H1 (cell line): ENCODE data around the gene CYP4Z1. TPM values are rescaled to one million over a fixed set of nuclear protein-coding genes. Genes with fewer than 3 reads are reported as not detected.

Source experiments
- CTCF ChIA-PET: fragments of 300-600 bp; sonication (Branson Sonifier 250); formaldehyde crosslinking; loops from one replicate; lab custom pipeline; 2021; ENCODE audit not compliant: partially characterized antibody; lab: Charles Lee
- POLR2A ChIA-PET: fragments of 300-600 bp; sonication (Branson Sonifier 250); formaldehyde crosslinking; loops from one replicate; lab custom pipeline; 2021; ENCODE audit warnings: inconsistent platforms; ENCODE audit not compliant: partially characterized antibody; lab: Charles Lee
- DNase-seq, 2 experiments: peaks; one replicate each; pipeline versions ENCODE4 v3.0.0 to v3.0.0-alpha.2; 2010 to 2022; ENCODE audit warnings: low spot score in 2 of 2, low read depth in 1 of 2, mixed read lengths in 1 of 2
- FAIRE-seq: peaks from 2 replicates; lab custom pipeline; 2011; peaks lifted over from hg19 to GRCh38; lab: Jason Lieb, UNC
- H2AFZ ChIP-seq: 2 replicates; pipeline ENCODE4 v1.8.1; 2012; ENCODE audit warnings: low read length, inconsistent platforms
- H2AK5ac ChIP-seq: 2 replicates; pipeline ENCODE4 v1.6.1; 2013; ENCODE audit warnings: low read depth, low read length
- H2BK120ac ChIP-seq: replicated peaks from 2 replicates; pipeline ENCODE3; 2013; ENCODE audit warnings: low read depth, low read length, inconsistent platforms
- H2BK12ac ChIP-seq: 2 replicates; pipeline ENCODE4 v1.6.1; 2013; ENCODE audit warnings: low read depth, low read length
- H2BK15ac ChIP-seq: 2 replicates; pipeline ENCODE4 v1.6.1; 2013; ENCODE audit warnings: low read length
- H2BK20ac ChIP-seq: 2 replicates; pipeline ENCODE4 v1.6.1; 2013; ENCODE audit warnings: low read length
- H2BK5ac ChIP-seq: 2 replicates; pipeline ENCODE4 v1.6.1; 2013; ENCODE audit warnings: low read depth, low read length
- H3K14ac ChIP-seq: 2 replicates; pipeline ENCODE4 v1.6.1; 2013; ENCODE audit warnings: inconsistent platforms; ENCODE audit not compliant: insufficient read length
- H3K18ac ChIP-seq: 2 replicates; pipeline ENCODE4 v1.6.1; 2013; ENCODE audit warnings: low read length; ENCODE audit errors: extremely low read depth
- H3K23ac ChIP-seq: 2 replicates; pipeline ENCODE4 v1.6.1; 2013; ENCODE audit warnings: inconsistent platforms; ENCODE audit not compliant: insufficient read length
- H3K23me2 ChIP-seq: 2 replicates; pipeline ENCODE4 v1.6.1; 2013; ENCODE audit warnings: low read depth, low read length
- H3K27ac ChIP-seq: 2 replicates; pipeline ENCODE4 v1.6.1; 2011; ENCODE audit warnings: low read depth, low read length, inconsistent platforms
- H3K27me3 ChIP-seq, 4 experiments: replicated peaks in 1 of 4; 1 replicate in 1 of 4; 2 replicates in 3 of 4; pipeline versions ENCODE4 v1.6.1 to v1.8.1; 2011 to 2013; ENCODE audit warnings: low read length in 3 of 4, mild to moderate bottlenecking in 3 of 4, inconsistent platforms in 2 of 4, mixed read lengths in 2 of 4, moderate library complexity in 1 of 4; ENCODE audit not compliant: control insufficient read depth in 3 of 4, insufficient read depth in 3 of 4; ENCODE audit errors: extremely low read depth in 1 of 4
- H3K36me3 ChIP-seq, 4 experiments: 2 replicates each; pipeline versions ENCODE4 v1.6.1 to v1.8.1; 2011 to 2013; ENCODE audit warnings: mild to moderate bottlenecking in 4 of 4, low read length in 3 of 4, moderate library complexity in 2 of 4, control low read depth in 1 of 4, inconsistent platforms in 1 of 4; ENCODE audit not compliant: insufficient read depth in 4 of 4, control insufficient read depth in 2 of 4
- H3K4ac ChIP-seq: replicated peaks from 2 replicates; pipeline ENCODE3; 2013; ENCODE audit warnings: low read length, low read depth, mixed read lengths, inconsistent platforms; ENCODE audit not compliant: insufficient read length
- H3K4me1 ChIP-seq, 4 experiments: replicated peaks in 1 of 4; 1 replicate in 1 of 4; 2 replicates in 3 of 4; pipeline versions ENCODE4 v1.6.1 to v1.8.1; 2011 to 2013; ENCODE audit warnings: low read length in 3 of 4, inconsistent platforms in 2 of 4, mixed read lengths in 1 of 4; ENCODE audit not compliant: insufficient read depth in 4 of 4, control insufficient read depth in 3 of 4
- H3K4me2 ChIP-seq, 2 experiments: 2 replicates each; pipeline versions ENCODE4 v1.6.1 to v1.8.1; 2011 to 2013; ENCODE audit warnings: low read depth in 2 of 2, low read length in 2 of 2, control low read depth in 1 of 2, inconsistent platforms in 1 of 2, mild to moderate bottlenecking in 1 of 2; ENCODE audit not compliant: insufficient read depth in 1 of 2
- H3K4me3 ChIP-seq, 4 experiments: fragments of 200-600, 300-600 bp in 1 of 4; sonication (generic), shearing (Covaris generic), sonication (Bioruptor Twin) in 1 of 4; 2 replicates each; pipeline versions ENCODE4 v1.5.1 to v1.8.1; 2011 to 2016; ENCODE audit warnings: low read length in 4 of 4, low read depth in 3 of 4, control low read depth in 2 of 4, inconsistent platforms in 2 of 4, mild to moderate bottlenecking in 2 of 4, mixed read lengths in 1 of 4, moderate library complexity in 1 of 4; ENCODE audit not compliant: insufficient read depth in 2 of 4; ENCODE audit errors: extremely low read depth in 1 of 4
- H3K56ac ChIP-seq: replicated peaks from 2 replicates; pipeline ENCODE3; 2013; ENCODE audit warnings: low read depth, mild to moderate bottlenecking, mixed read lengths, low read length, inconsistent platforms; ENCODE audit not compliant: insufficient read length
- H3K79me1 ChIP-seq: 2 replicates; pipeline ENCODE4 v1.6.1; 2013; ENCODE audit warnings: low read depth, low read length, control low read depth
- H3K79me2 ChIP-seq, 2 experiments: 2 replicates each; pipeline versions ENCODE4 v1.6.1 to v1.8.1; 2012 to 2013; ENCODE audit warnings: low read length in 2 of 2, mild to moderate bottlenecking in 2 of 2, inconsistent platforms in 1 of 2; ENCODE audit not compliant: insufficient read depth in 2 of 2, control insufficient read depth in 1 of 2
- H3K9ac ChIP-seq, 4 experiments: replicated peaks in 1 of 4; 1 replicate in 1 of 4; 2 replicates in 3 of 4; pipeline versions ENCODE4 v1.6.1 to v1.8.1; 2011 to 2013; ENCODE audit warnings: low read depth in 3 of 4, low read length in 3 of 4, control low read depth in 2 of 4, mild to moderate bottlenecking in 2 of 4, moderate library complexity in 2 of 4, inconsistent platforms in 1 of 4; ENCODE audit errors: extremely low read depth in 1 of 4
- H3K9me3 ChIP-seq, 2 experiments: 2 replicates each; pipeline versions ENCODE4 v1.6.1 to v1.8.1; 2012 to 2013; ENCODE audit warnings: mild to moderate bottlenecking in 2 of 2, moderate library complexity in 2 of 2, control low read depth in 1 of 2, inconsistent platforms in 1 of 2, low read depth in 1 of 2, low read length in 1 of 2, mixed read lengths in 1 of 2; ENCODE audit not compliant: insufficient read depth in 2 of 2
- H4K20me1 ChIP-seq, 2 experiments: replicated peaks in 1 of 2; 2 replicates each; pipeline versions ENCODE3 to v1.8.1; 2011 to 2013; ENCODE audit warnings: inconsistent platforms in 2 of 2, low read length in 2 of 2, mild to moderate bottlenecking in 1 of 2; ENCODE audit not compliant: insufficient read depth in 2 of 2, control insufficient read depth in 1 of 2
- H4K5ac ChIP-seq: 2 replicates; pipeline ENCODE4 v1.6.1; 2013; ENCODE audit warnings: low read length, low read depth, mixed read lengths, inconsistent platforms; ENCODE audit not compliant: insufficient read length
- H4K8ac ChIP-seq: 2 replicates; pipeline ENCODE4 v1.8.0; 2013; ENCODE audit warnings: mild to moderate bottlenecking, moderate library complexity, low read length, inconsistent platforms; ENCODE audit not compliant: insufficient read depth; ENCODE audit errors: extremely low read depth
- H4K91ac ChIP-seq: replicated peaks from 2 replicates; pipeline ENCODE3; 2013; ENCODE audit warnings: low read length, mixed read lengths, inconsistent platforms; ENCODE audit not compliant: insufficient read length
- ASH2L ChIP-seq: fragments of 200-600, 300-600 bp; sonication (generic); IDR thresholded peaks from one replicate; pipeline ENCODE4 v1.7.1; 2017; ENCODE audit warnings: low read length
- BRCA1 ChIP-seq: IDR thresholded peaks from 2 replicates; pipeline ENCODE4 v1.6.1; 2012; ENCODE audit warnings: low read depth, low read length, improper control_type of control experiment
- KDM5A ChIP-seq: fragments of 200-600 bp; IDR thresholded peaks from 2 replicates; pipeline ENCODE4 v1.7.1; 2012; ENCODE audit warnings: mild to moderate bottlenecking, low read length, inconsistent platforms, mixed read lengths
- MAX ChIP-seq: IDR thresholded peaks from 2 replicates; pipeline ENCODE4 v1.6.1; 2012; ENCODE audit warnings: inconsistent platforms
- POLR2A ChIP-seq, 2 experiments: IDR thresholded peaks; 1 replicate in 1 of 2; 2 replicates in 1 of 2; pipeline ENCODE4 v1.6.1; 2011; ENCODE audit warnings: low read depth in 2 of 2, low read length in 2 of 2, mild to moderate bottlenecking in 2 of 2; ENCODE audit errors: control extremely low read depth in 1 of 2
- RNF2 ChIP-seq: fragments of 200-900, 300-1000 bp; sonication (generic); IDR thresholded peaks from 2 replicates; pipeline ENCODE4 v1.7.1; 2016; ENCODE audit warnings: borderline replicate concordance, low read depth, mild to moderate bottlenecking, antibody characterized with exemption, low read length; ENCODE audit not compliant: poor library complexity, severe bottlenecking; ENCODE audit errors: missing control alignments
- SAP30 ChIP-seq: fragments of 300-600 bp; sonication (generic); IDR thresholded peaks from 2 replicates; pipeline ENCODE4 v1.7.1; 2012; ENCODE audit warnings: low read length, moderate library complexity, mild to moderate bottlenecking, inconsistent platforms; ENCODE audit not compliant: insufficient read depth, insufficient replicate concordance
- TAF7 ChIP-seq: optimal IDR thresholded peaks from 2 replicates; pipeline ENCODE3; 2011; ENCODE audit warnings: low read depth, mild to moderate bottlenecking, inconsistent platforms, low read length, moderate library complexity, borderline replicate concordance
- TEAD4 ChIP-seq: IDR thresholded peaks from 2 replicates; pipeline ENCODE4 v1.6.1; 2012; ENCODE audit warnings: low read depth, low read length, inconsistent platforms, mixed read lengths
- WGBS, 2 experiments: shearing (Covaris generic) in 1 of 2; methylation state at CpG; one replicate each; pipeline versions ENCODE4 v1.1.6 to v1.1.7; 2013 to 2015; ENCODE audit warnings: low lambda C conversion rate in 2 of 2, mixed read lengths in 2 of 2, inconsistent platforms in 1 of 2, low coverage in 1 of 2, missing lambda C conversion rate in 1 of 2; ENCODE audit not compliant: insufficient replicate concordance in 2 of 2, insufficient coverage in 1 of 2, insufficient read length in 1 of 2; ENCODE audit errors: extremely low coverage in 1 of 2, missing lambda C conversion rate in 1 of 2; 5-methylcytosine and 5-hydroxymethylcytosine counted together
- polyA plus RNA-seq, 7 experiments: library from polyadenylated mRNA; depleted of rRNA in 3 of 7; stranded (reverse) in 5 of 7; unstranded in 2 of 7; fragments of >200 nt in 5 of 7; fragments of 200-250 nt in 2 of 7; gene quantifications; 1 replicate in 5 of 7; 2 replicates in 1 of 7; 4 replicates in 1 of 7; pipeline versions ENCODE4 v1.2.1 to v1.2.3, GENCODE V29; 2011 to 2013; ENCODE audit warnings: missing spikeins in 2 of 7, mixed read lengths in 2 of 7
- total RNA-seq: library from RNA; stranded (reverse); fragmentation: NEBNext Ultra II Directional; extraction: Animal tissue kit (Norgen Biotek cat#: 25700); gene quantifications from 2 replicates; pipeline ENCODE4 v1.2.1, GENCODE V29; 2021

CYP4Z1 gene
- total and polyA plus RNA-seq, 2 of the 8 experiments (the other 6 are each of a cell fraction or from before 2014, with no cell fraction given), result not detected

GRCh38 chr1:47128221-47128620 is 61.2 kb downstream of the CYP4Z1 start:
- Histone ChIP-seq H2BK12ac (no peak overlapping the region), H3K9me3 (no peaks in the 10 kb centered on the region), H3K4me2 (no peak overlapping the region), H3K56ac (no peak overlapping the region), H3K79me1 (no peaks in the 10 kb centered on the region), H3K27me3 (no peaks in the 10 kb centered on the region), H2BK20ac (no peak overlapping the region; the same call in 1 of the 2 replicates), H2BK5ac (no peak overlapping the region), H3K23ac (no peak overlapping the region), H2BK15ac (no peak overlapping the region), H3K79me2 (no peaks in the 10 kb centered on the region), H3K14ac (no peak overlapping the region), H2BK120ac (no peak overlapping the region), H4K91ac (no peak overlapping the region), H3K23me2 (no peaks in the 10 kb centered on the region), H2AFZ (no peak overlapping the region), H3K18ac (no peak overlapping the region), H3K9ac (no peak overlapping the region), H4K8ac (no peak overlapping the region), H4K20me1 (no peaks in the 10 kb centered on the region), H3K4me1 (peaks cover 0 to 4% (median 3%) of the 10 kb centered on the region in 4 experiments; a peak in 5 of 7 replicates), H3K4me3 (no peak overlapping the region), H3K4ac (no peak overlapping the region), H3K36me3 (no peaks in the 10 kb centered on the region), H2AK5ac (no peak overlapping the region), H3K27ac (no peak overlapping the region), H4K5ac (no peak overlapping the region)
- ChIA-PET CTCF (no interaction called here), POLR2A (no interaction called here)
- no peak for FAIRE-seq
- 84% methylated on average over 1 of the region's 1 CpG; no CpG with 5 or more reads in 1 of the 2 experiments for WGBS, 2 experiments
- DNase-seq, result no peak
- TF ChIP-seq MAX (no peak), SAP30 (no peak), TAF7 (no peak), ASH2L (no peak), RNF2 (no peak), KDM5A (no peak), TEAD4 (no peak), BRCA1 (no peak), POLR2A (IDR thresholded peaks at IDR 0.05; ENCODE audit: control extremely low read depth in 1 of 2, low read depth in 2 of 2, low read length in 2 of 2) (no peak)
